NB4 (cell line): Measurements from ENCODE around the gene BLTP3B.

Experiments
- CTCF ChIP-seq: IDR thresholded peaks from one replicate; pipeline ENCODE4 v1.5.1; 2012; ENCODE audit warnings: low read depth, low read length
- POLR2A ChIP-seq: IDR thresholded peaks from 2 replicates; pipeline ENCODE4 v1.6.1; 2011; ENCODE audit warnings: mild to moderate bottlenecking; ENCODE audit not compliant: insufficient read length; ENCODE audit errors: extremely low read depth

- no peak for TF ChIP-seq CTCF
- TF ChIP-seq POLR2A: no peak
These were observed 44.4 kb upstream of the BLTP3B start for GRCh38 chr12:100187068-100187467.
